HUES6 (cell line): ENCODE results near the gene OR52B6.
"Not testable (repeated sequence)": the region's sequence is repeated elsewhere in the genome, so short reads cannot be mapped to it uniquely, and the experiment has no call there.

Experiments used
- H3K27ac ChIP-seq: 2 replicates; pipeline ENCODE4 v1.7.0; 2013; ENCODE audit warnings: low read depth, mild to moderate bottlenecking, low read length, inconsistent platforms
- H3K27me3 ChIP-seq: 2 replicates; pipeline ENCODE4 v1.6.1; 2013; ENCODE audit warnings: low read length; ENCODE audit not compliant: control insufficient read depth, insufficient read depth
- H3K36me3 ChIP-seq: 2 replicates; pipeline ENCODE4 v1.6.1; 2013; ENCODE audit warnings: low read length; ENCODE audit not compliant: control insufficient read depth, insufficient read depth
- H3K4me1 ChIP-seq: 2 replicates; pipeline ENCODE4 v1.6.1; 2013; ENCODE audit warnings: low read length; ENCODE audit not compliant: control insufficient read depth, insufficient read depth
- H3K4me3 ChIP-seq: 2 replicates; pipeline ENCODE4 v1.5.1; 2013; ENCODE audit warnings: low read depth, low read length
- H3K9ac ChIP-seq: one replicate; pipeline ENCODE4 v1.6.1; 2013; ENCODE audit warnings: mild to moderate bottlenecking, low read length
- H3K9me3 ChIP-seq: 2 replicates; pipeline ENCODE4 v1.6.1; 2013; ENCODE audit warnings: low read depth, low read length; ENCODE audit not compliant: control insufficient read depth, insufficient read depth

The OR52B6 gene

DNA sequence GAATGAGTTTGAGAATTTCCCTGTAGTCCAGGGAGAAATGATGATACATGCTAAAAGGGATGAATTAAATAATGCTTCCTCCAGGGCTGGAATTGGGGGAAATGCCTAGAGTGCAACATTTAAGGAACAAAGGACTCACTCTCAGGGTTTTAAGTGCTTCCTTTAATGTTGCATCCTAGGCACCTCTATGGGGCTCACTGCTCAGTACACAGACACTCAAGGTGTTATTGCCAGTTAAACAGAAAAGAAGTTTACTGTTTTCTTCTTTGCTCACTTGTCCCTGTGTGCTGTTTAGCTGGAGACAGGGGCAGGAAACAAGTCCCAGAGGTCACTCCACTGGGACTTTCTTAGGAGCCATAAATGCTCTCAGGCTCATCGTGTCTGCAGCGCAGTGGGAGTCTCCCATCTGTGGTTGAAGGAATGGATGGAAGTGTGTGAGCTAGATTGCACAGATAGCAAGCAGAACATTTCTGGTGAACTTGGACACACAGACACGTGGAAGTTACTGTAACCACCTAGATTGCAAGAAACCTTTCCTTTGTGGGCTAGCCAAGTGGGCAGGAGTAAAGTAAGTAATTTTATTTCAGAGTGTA is 24.0 kb upstream of the OR52B6 start:
- Histone ChIP-seq H3K4me1 (0 out of 2 replicates have a peak, but pooled peaks cover 8% of the 10 kb centered on the region), H3K4me3 (no peak overlapping the region), H3K27ac (no peak overlapping the region), H3K36me3 (no peaks in the 10 kb centered on the region), H3K9me3 (no peaks in the 10 kb centered on the region), H3K9ac (no peak overlapping the region), H3K27me3 (no peaks in the 10 kb centered on the region)

- no peaks in the 10 kb centered on the region for H3K36me3 ChIP-seq
Measured at GRCh38 chr11:5557751-5558150, 22.9 kb upstream of the OR52B6 start.

DNA sequence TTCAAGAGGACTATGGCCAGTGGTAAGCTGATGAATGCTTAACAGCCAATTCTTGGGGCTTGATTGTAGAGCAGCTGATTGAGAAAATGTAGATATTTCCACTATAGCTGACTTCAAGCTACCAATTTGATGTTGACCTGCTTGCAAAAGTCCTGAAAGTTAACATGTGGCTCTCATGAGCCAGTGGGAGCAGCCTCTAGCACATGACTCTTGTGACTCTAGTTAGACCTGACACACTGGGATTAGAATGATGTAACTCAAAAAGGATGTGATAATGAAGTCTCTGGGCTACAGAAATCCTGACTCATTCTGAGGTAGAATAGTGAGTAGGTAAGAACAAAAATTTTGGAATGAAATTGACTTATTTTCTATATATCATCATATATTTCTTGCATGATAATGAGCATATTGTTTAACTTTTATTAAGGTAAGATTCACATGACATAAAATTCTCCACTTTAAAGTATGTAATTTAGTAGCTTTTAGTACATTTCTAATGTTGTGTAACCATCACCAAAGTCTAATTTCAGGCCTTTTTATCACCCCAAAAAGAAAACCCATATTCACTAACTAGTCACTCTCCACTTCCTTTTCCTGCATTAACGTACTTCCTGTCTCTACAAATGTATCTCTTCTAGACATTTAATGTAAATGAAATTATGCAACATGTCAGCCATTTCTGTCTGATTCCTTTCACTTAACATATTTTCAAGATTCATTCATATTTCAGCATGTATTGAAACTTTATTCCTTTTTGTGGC is 16.2 kb upstream of the OR52B6 start:
- Histone ChIP-seq H3K4me3 (no peak overlapping the region), H3K36me3 (no peaks in the 10 kb centered on the region), H3K9me3 (no peaks in the 10 kb centered on the region), H3K9ac (no peak overlapping the region), H3K27me3 (no peaks in the 10 kb centered on the region), H3K27ac (no peak overlapping the region), H3K4me1 (no peaks in the 10 kb centered on the region)

More at GRCh38 chr11:5557751-5558150, 22.9 kb upstream of the OR52B6 start:
- Histone ChIP-seq H3K27ac (no peak overlapping the region), H3K9ac (no peak overlapping the region), H3K4me1 (0 out of 2 replicates have a peak, but pooled peaks cover 8% of the 10 kb centered on the region), H3K9me3 (no peaks in the 10 kb centered on the region), H3K27me3 (no peaks in the 10 kb centered on the region), H3K4me3 (no peak overlapping the region)

DNA sequence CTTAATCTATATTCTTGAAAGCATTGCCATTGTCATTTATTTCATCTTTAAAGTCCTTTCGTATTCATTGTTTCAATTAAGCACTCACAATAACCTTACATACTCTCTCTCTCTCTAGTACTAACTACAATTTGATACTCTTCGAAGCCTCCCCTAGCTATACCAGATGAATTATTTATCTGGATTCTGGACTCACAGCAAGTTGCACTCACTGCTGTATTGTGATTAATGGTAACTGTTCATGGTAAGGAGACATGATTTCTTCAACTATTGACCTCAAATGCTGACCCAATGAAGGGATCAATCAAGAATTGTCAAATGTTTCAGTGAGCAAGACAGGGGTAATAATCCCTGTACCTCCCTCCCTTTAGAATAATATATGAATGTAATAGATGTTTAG is 6.0 kb upstream of the OR52B6 start:
- H3K27me3 ChIP-seq: no peaks in the 10 kb centered on the region

DNA sequence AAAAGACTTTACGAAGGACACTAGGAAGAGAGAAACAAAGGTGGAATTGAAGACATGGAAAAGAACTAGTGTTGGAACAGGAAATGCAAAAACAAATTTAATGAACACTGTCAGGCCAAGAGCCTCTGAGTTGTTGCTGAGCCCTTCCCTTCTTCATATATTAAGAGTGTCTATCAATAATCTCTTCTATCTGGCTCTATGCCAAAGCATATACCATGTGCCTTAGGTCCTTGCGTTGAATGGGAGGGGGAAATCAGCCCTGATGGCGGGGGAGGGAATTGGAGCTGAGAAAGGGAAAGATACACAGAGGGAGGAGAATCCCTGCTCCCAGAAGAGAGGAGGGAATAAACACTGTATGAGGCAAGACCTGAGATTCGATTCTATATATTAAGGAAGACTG is 5.5 kb upstream of the OR52B6 start:
- H3K27ac ChIP-seq: no peak overlapping the region
- no peaks in the 10 kb centered on the region for H3K27me3 ChIP-seq
- H3K4me1 ChIP-seq: no peaks in the 10 kb centered on the region
- H3K9ac ChIP-seq: no peak overlapping the region
- no peaks in the 10 kb centered on the region for H3K36me3 ChIP-seq
- no peaks in the 10 kb centered on the region for H3K9me3 ChIP-seq
- H3K4me3 ChIP-seq: no peak overlapping the region

More for the DNA sequence above, 6.0 kb upstream of the OR52B6 start:
- H3K36me3 ChIP-seq: no peaks in the 10 kb centered on the region
- H3K27ac ChIP-seq: no peak overlapping the region
- H3K4me3 ChIP-seq: no peak overlapping the region
- no peaks in the 10 kb centered on the region for H3K4me1 ChIP-seq
- H3K9me3 ChIP-seq: no peaks in the 10 kb centered on the region
- no peak overlapping the region for H3K9ac ChIP-seq

GRCh38 chr11:5577101-5577500 is 3.6 kb upstream of the OR52B6 start:
- no peak overlapping the region for H3K27ac ChIP-seq
- H3K4me3 ChIP-seq: no peak overlapping the region
- H3K27me3 ChIP-seq: no peaks in the 10 kb centered on the region
- H3K9ac ChIP-seq: no peak overlapping the region
- no peaks in the 10 kb centered on the region for H3K9me3 ChIP-seq
- no peaks in the 10 kb centered on the region for H3K4me1 ChIP-seq
- H3K36me3 ChIP-seq: no peaks in the 10 kb centered on the region

DNA sequence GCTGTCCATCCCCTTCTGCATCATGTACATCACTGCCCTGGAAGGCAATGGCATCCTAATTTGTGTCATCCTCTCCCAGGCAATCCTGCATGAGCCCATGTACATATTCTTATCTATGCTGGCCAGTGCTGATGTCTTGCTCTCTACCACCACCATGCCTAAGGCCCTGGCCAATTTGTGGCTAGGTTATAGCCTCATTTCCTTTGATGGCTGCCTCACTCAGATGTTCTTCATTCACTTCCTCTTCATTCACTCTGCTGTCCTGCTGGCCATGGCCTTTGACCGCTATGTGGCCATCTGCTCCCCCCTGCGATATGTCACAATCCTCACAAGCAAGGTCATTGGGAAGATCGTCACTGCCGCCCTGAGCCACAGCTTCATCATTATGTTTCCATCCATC is 337 bp downstream of the OR52B6 start:
- H3K4me1 ChIP-seq: no peaks in the 10 kb centered on the region
- no peaks in the 10 kb centered on the region for H3K9me3 ChIP-seq
- H3K4me3 ChIP-seq: no peak overlapping the region
- no peaks in the 10 kb centered on the region for H3K36me3 ChIP-seq
- no peak overlapping the region for H3K27ac ChIP-seq
- no peaks in the 10 kb centered on the region for H3K27me3 ChIP-seq
- no peak overlapping the region for H3K9ac ChIP-seq

GRCh38 chr11:5584458-5584857 is 3.8 kb downstream of the OR52B6 start:
- H3K27me3 ChIP-seq, H3K4me1 ChIP-seq: not testable (repeated sequence)

DNA sequence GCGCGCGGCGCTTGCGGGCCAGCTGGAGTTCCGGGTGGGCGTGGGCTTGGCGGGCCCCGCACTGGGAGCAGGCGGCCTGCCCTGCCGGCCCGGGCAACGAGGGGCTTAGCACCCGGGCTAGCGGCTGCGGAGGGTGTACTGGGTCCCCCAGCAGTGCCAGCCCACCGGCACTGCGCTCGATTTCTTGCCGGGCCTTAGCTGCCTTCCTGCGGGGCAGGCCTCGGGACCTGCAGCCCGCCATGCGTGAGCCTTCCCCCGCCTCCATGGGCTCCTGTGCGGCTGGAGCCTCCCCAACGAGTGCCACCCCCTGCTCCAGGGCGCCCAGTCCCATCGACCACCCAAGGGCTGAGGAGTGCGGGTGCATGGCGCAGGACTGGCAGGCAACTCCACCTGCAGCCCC is 9.2 kb downstream of the OR52B6 start:
- H3K27ac ChIP-seq, H3K4me3 ChIP-seq, H3K27me3 ChIP-seq, H3K4me1 ChIP-seq, H3K9me3 ChIP-seq, H3K36me3 ChIP-seq, H3K9ac ChIP-seq: not testable (repeated sequence)

More at GRCh38 chr11:5584458-5584857, 3.8 kb downstream of the OR52B6 start:
- not testable (repeated sequence) for H3K9ac ChIP-seq, H3K36me3 ChIP-seq, H3K9me3 ChIP-seq, H3K27ac ChIP-seq, H3K4me3 ChIP-seq

DNA sequence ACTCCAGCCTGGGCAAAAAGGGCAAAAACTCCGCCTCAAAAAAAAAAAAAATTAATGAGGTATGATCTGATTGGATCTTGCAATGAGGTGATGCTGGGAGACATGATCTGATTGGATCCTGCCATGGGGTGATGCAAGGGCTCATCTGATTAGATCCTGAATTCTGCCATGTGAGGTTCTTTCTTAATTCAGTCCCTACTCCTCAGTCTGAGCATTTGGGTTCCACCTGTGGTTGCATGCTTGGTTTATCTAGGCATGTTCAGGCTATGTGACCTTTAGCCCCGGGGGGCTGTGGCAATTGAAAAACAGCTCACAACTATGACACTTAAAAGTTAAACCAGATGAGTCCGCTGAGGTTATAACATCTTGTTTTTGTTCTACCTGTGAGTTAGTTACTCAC is 10.9 kb downstream of the OR52B6 start:
- H3K27me3 ChIP-seq: no peaks in the 10 kb centered on the region

GRCh38 chr11:5592615-5593014 is 11.9 kb downstream of the OR52B6 start:
- Histone ChIP-seq H3K4me3 (no peak overlapping the region), H3K27ac (no peak overlapping the region), H3K9ac (no peak overlapping the region), H3K4me1 (peaks cover 3% of the 10 kb centered on the region; the same call in 1 of the 2 replicates), H3K27me3 (no peaks in the 10 kb centered on the region), H3K9me3 (0 out of 2 replicates have a peak, but pooled peaks cover 2% of the 10 kb centered on the region), H3K36me3 (no peaks in the 10 kb centered on the region)

More for the DNA sequence above, 10.9 kb downstream of the OR52B6 start:
- Histone ChIP-seq H3K27ac (no peak overlapping the region), H3K4me1 (no peaks in the 10 kb centered on the region), H3K4me3 (no peak overlapping the region), H3K36me3 (no peaks in the 10 kb centered on the region), H3K9me3 (0 out of 2 replicates have a peak, but pooled peaks cover 2% of the 10 kb centered on the region), H3K9ac (no peak overlapping the region)
